Measurements from ENCODE around the gene ZNF443.
"Not testable (repeated sequence)": the region's sequence is repeated elsewhere in the genome, so short reads cannot be mapped to it uniquely, and the experiment has no call there.

The ZNF443 gene

DNA sequence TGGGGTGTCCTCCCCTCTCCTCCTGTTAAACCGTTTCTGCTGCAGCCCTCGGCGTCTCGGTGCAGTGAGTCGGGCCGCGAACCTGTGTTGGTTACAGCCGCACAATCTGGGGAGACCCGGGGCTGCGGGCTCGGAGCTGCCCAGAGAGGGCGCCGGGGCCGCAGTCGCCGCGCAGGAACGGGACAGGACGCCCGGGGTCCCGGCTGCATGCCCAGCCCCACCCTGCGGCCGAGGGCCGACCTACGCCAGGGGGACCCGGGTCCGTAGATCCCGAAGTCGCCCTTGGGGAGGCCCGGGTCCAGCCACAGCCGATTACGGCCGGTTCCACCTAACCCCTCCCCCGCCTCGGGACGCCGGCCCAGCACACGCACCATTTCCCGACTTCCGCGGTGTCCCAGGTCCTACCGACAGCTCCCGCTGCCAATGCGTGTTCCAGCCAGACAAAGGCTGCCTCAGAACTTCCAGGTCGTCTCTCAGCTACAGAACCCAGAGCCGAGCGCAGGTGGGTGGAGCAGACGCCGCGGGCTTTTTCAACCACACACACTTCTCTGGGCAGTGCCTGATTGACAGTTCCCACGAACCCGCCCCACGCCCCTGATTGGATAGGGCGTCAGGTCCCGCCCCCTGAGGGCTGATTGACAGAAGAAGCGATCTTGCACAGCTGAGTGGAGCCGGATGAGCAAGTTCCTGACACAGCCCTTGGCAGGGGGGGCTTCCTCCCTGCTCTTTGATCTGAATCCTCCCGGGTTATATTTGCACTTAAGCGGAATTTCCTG, at the start of gene ZNF443:
TSS of gene ZNF443 (minus strand) at position 481 of the 776 bp plus-strand sequence. CDS start at position 374, 107 bp downstream.
- DNase-seq (ENCODE audit: low spot score), result peak; percentile 99

DNA sequence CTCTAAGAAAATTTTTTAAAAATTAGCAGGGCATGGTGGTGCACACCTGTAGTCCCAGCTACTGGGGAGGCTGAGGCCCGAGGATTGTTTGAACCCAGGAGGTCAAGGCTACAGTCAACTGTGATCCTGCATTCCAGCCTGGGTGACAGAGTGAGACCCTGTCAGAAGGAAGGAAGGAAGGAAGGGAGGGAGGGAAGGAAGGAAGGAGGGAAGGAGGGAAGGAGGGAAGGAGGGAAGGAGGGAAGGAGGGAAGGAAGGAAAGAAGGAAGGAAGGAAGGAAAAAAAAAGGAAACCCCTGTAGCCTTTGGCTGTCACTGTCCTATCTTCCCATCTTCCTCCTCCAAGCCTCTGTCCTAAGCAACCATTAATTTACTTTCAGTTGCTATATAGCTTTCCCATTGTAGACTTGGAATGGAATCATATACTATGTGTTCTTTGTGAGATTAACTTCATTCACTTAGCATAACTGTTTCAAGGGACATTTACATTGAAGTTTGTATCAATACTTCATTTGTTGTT, 45.5 kb upstream of the ZNF443 start:
- not testable (repeated sequence) for DNase-seq (ENCODE audit: low spot score)

DNA sequence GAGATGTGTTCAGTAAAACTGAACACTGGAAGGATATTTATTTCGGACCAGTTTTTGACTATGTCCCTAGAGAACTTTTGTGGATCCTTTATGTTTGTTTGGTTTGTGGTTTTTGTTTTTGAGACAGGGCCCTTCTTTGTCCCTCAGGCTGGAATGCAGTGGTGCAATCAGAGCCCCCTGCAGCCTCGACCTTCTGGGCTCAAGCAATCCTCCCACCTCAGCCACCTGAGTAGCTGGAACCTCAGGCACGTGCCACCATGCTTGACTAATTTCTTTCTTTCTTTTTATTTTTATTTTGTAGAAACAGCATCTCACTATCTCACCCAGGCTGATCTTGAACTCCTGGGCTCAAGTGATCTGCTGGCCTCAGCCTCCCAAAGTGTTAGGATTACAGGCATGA, 44.8 kb upstream of the ZNF443 start:
- DNase-seq (ENCODE audit: low spot score), result no peak

DNA sequence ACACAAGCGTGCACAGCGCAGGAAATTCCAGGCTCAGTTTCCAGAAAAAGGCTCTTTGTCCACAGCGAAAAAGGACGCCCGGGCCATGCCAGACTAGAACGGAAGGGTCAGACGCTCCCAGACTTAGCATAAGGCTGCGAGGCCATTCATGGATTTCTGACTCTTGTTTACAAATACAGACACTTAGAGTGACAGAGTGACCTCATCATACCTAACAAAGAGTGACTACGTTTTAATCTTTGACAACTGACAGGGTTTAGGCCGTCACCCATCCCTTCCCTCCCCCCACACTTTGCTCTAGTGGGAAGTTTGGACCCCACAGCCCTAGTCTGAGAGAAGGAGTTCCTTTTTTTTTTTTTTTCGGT, 44.2 kb upstream of the ZNF443 start:
- DNase-seq (ENCODE audit: low spot score), result no peak

DNA sequence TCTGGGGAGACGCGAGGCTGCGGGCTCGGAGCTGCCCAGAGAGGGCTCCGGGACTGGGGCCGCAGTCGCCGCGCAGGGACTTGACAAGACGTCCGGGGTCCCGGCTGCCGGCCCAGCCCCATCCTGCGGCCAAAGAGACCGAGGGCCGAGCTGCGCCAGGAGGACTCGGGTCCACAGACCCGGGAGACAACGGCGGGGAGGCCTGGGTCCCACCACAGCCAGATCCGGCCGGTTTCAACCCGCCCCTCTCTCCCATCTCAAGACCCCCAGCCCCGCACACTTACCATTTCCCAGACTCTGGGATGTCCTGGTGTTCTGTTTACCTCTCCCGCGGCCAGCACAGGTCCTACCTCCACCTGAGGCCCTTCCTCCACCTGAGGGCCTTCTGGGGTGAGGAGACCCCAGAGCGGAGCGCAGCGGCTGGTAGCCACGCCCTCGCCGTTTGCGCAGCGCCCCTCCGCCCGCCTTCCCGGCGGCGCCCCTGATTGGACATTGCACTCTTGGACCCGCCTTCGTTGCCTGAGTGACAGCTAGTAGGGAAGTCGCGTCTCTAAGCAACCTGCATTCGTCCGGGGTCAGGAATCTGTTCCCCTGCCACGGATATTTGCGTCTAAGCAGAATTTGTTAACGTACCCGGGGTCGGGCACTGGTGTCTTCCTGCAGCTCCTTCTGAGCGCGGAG, 43.7 kb upstream of the ZNF443 start, which contains the start of gene ZNF709:
TSS of gene ZNF709 (minus strand) at position 446 of the 681 bp plus-strand sequence. CDS start at position 287, 159 bp downstream.
- peak; percentile 96 for DNase-seq (ENCODE audit: low spot score)

DNA sequence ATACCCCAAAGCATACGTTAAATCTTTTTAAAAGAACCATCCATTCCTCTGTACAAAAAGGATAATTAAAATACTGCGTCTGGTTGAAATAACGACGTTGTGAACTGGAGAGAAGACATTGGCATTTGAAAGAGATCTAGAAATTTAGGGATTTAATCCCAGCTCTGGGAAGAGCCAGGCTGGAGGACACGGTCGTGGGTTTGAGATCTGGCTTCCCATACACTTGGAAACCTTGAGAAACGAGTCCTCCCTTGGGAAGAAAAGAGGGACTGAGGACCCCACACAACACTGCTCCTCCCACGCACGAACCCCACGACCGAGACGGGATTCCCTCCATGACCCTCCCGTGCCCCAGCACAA, 43.2 kb upstream of the ZNF443 start:
- DNase-seq (ENCODE audit: low spot score), result no peak

DNA sequence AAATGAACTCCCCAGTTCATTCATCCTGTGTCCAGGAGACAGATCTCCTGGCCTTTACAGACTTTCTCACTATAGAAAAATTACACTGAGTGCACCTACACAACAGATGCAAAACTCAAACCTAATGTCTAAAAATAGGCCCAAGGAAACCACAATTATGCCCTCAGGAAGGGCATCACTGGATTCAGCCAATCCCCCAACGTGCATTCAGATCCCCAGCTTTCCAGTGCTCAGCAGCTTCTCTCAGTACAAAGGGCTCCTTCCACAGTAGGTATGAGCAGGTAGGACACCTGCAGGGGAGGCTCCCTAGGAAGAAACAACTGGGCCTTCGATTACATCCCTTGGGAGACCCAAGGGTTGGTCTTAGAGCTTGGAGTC, 41.7 kb upstream of the ZNF443 start:
- no peak for DNase-seq (ENCODE audit: low spot score)

DNA sequence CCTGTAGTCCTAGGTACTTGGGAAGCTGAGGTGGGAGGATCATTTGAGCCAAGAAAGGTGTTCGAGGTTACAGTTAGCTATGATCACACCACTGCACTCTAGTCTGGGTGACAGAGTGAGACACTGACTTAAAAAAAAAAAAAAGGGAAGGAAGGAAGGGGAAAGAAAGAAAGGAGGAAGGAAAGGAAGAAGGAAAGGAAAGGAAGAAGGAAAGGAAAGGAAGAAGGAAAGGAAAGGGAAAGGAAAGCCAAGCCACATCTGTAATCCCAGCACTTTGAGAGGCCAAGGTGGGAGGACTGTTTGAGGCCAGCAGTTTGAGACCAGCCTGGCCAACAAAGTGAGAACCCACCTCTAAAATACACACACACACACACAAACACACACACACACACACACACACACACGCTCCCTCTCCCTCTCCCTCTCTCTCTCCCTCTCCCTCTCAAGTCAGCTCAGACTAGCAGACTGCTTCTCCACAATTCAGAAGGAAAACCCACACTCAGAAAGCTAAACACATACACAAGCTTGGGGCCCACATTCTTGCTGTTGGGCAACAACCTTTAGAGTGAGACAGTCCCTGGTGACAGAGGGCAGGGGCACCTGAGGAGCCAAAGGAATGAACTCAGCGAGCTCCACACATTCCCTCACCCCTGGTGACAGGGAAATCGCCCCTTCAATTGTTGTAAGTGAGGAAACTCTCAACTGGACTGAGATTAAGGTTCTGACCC, 41.1 kb upstream of the ZNF443 start:
- no peak for DNase-seq (ENCODE audit: low spot score)

DNA sequence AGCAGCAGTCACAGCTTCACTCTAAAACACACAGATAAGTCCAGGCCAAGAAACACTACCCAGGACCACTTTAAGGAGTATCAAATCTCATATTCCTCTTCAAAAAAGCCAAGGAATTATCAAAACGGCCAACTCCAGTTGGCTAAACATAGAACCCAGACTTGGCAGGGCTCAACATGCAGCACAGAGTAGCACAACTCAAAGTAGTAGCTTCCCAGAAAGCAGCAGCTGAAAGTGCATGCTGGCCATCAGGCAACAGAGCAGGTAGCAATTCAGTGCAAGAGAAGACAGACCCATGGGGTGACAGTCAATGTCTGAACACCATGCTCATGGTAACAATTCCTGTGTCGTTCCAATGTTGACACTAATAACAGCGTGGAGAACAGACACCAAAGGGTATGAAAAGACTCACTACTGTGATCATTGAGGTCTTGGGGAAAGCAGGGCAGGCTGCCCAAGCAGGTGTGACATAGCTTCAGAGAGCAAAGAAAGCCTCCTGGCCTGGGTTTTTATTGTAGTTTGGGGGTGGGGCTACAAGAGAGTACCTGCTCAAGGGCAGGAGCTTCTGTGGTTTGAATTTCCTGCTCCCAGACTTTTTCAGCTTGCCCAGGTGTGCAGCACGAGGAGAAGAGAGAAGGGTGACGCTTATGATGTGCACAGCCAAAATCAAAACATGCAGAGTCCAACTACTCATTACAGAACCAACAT, 37.6 kb upstream of the ZNF443 start:
- DNase-seq (ENCODE audit: low spot score), result no peak

DNA sequence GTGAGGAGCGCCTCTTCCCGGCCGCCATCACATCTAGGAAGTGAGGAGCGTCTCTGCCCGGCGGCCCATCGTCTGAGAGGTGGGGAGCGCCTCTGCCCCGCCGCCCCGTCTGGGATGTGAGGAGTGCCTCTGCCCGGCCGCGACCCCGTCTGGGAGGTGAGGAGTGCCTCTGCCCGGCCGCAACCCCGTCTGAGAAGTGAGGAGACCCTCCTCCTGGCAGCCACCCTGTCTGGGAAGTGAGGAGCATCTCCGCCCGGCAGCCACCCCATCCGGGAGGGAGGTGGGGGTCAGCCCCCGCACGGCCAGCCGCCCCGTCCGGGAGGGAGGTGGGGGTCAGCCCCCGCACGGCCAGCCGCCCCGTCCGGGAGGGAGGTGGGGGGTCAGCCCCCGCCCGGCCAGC, 26.8 kb upstream of the ZNF443 start:
- DNase-seq (ENCODE audit: low spot score), result not testable (repeated sequence)

DNA sequence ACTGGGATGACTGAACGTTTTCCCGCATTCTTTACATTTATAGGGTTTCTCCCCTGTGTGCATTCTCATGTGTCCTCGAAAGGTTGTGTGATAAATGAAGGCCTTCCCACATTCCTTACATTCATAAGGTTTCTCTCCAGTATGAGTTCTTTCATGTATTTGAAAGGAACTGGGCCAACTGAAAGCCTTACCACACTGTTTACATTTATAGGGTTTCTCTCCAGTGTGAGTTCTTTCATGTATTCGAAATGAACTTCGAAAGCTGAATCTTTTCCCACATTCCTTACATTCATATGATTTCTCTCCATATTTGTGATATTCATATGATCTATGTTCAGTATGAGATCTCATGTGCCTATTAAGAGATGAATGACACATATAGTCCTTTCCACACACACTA, 24.4 kb upstream of the ZNF443 start:
- DNase-seq (ENCODE audit: low spot score), result no peak

DNA sequence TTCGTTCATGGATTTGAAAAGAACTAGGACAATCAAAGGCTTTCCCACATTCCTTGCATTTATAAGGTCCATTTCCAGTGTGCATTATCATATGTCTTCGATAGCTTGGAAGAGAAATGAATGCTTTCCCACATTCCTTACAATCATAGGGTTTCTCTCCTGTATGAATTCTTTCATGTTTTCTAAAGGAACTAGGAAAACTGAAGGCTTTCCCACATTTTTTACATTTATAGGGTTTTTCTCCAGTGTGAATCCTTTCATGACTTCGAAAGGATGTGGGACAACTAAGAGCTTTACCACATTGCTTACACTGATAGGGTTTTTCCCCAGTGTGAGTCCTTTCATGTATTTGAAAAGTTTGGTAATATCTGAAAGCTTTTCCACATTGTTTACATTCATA, 23.9 kb upstream of the ZNF443 start:
- DNase-seq (ENCODE audit: low spot score), result no peak

DNA sequence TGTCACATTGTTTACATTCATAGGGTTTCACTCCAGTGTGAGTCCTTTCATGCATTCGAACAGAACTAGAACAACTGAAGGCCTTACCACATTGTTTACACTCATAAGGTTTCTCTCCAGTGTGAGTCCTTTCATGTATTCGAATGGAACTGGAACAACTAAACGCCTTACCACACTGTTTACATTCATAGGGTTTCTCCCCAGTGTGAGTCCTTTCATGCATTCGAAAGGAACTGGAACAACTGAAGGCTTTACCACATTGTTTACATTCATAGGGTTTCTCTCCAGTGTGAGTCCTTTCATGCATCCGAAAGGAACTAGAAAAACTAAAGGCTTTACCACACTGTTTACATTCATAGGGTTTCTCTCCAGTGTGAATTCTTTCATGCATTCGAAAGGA, 23.3 kb upstream of the ZNF443 start:
- DNase-seq (ENCODE audit: low spot score), result not testable (repeated sequence)

DNA sequence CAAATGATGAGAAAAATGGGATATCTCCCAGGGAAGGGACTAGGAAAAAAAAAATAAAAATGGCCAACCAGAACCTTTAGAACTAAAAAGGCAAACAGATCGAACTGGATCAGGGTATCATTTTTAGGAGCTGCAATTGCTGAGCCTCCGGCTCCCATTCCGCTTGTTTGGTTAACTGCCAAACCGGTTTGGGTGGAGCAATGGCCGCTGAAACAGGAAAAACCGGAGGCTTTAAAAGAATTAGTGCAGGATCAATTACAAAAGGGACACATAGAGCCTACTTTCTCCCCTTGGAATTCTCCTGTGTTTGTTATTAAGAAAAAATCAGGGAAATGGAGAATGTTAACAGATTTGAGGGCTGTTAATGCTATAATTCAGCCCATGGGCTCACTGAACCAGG, 12.7 kb upstream of the ZNF443 start:
- no peak for DNase-seq (ENCODE audit: low spot score)

DNA sequence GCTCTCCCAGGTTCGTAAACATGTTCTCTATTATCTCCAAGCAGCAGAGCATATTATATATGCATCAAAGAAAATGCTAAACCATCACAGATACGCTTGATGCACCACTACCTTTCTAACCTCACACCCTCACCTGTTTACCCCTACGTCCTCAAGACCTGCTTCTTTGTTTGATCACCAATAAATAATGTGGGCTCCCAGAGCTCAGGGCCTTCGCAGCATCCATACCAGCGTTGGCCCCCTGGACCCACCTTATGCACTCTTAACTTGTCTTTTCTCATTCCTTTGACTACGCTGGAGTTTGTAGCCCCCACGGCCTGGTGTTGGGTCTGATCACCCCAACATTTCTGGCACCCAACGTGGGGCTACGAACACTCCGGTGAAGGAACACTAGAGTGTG, 10.0 kb upstream of the ZNF443 start:
- DNase-seq (ENCODE audit: low spot score), result no peak

DNA sequence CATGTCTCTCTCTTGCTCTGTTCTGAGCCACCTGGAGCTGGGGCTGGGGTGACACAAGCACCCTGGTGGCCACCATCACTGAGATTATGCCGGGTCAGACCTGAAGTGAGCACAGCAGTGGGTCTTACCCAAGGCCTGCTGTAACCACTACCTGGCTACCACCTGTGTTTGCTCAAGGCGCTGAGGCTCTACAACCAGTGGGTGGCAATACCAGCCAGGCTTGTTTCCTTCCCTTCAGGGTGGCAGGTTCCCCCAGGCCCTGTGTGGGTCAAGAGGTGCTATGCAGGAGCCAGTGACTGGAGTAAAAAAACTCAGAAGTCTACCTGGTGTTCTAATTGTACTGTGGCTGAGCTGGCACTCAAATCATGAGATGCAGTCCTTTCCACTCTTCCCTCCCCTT, 8.0 kb upstream of the ZNF443 start:
- DNase-seq (ENCODE audit: low spot score), result no peak

DNA sequence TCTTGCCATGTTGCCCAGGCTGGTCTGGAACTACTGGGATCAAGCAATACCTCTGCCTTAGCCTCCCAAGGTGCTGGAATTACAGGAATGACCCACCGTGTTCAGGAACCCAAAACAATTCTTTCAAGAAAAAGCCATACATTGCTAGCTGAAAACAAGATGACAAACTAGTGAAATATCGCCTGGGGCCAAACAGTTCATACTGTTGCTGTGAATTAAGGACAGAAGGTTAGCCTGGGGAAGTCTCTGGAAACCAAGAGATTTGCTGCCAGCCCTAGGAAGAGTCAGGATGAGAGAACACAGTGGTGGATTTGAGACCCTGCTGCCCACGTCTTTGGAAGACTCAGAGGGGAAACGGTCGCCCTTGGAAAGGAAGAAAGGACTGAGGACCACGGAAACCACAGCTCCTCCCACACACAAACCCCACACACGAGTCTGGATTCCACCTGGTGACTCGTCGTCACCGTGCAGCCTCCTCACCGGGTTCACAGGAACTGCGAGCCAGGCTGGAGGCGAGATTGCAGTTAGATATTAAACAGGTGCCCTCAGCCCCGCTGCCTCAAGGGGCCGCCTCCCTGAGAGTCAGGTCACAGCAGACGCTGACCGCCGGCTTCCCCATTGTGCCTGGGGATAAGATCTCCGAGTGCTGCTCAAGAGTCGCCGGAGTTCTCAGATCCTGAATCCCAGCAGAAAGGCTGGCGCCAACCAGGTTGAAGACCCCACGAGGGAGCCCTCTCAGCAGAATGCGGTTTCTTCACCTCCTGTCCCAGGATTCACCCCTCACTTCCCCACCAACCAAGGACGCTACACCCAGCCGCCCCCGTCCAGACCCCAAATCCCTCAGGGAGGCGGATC, 908 bp downstream of the ZNF443 start:
- DNase-seq (ENCODE audit: low spot score), result peak; percentile 2

DNA sequence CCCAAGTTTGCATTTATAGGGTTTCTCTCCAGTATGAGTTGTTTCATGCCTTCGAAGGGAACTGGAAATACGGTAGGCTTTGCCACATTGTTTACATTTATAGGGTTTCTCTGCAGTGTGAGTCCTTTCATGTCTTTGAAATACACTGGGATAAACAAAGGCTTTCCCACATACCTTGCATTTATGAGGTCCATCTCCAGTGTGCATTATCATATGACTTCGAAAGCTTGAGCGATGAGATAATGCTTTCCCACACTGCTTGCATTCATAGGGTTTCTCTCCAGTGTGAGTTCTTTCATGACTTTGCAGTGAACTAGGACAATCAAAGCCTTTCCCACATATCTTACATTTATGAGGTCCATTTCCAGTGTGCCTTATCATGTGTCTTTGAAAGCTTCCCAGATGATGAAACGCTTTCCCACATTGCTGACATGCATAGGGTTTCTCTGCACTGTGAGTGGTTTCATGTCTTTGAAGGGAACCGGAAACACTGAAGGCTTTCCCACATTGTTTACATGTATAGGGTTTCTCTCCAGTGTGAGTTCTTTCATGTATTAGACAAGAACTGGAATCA, 10.0 kb downstream of the ZNF443 start:
- DNase-seq (ENCODE audit: low spot score), result not testable (repeated sequence)

DNA sequence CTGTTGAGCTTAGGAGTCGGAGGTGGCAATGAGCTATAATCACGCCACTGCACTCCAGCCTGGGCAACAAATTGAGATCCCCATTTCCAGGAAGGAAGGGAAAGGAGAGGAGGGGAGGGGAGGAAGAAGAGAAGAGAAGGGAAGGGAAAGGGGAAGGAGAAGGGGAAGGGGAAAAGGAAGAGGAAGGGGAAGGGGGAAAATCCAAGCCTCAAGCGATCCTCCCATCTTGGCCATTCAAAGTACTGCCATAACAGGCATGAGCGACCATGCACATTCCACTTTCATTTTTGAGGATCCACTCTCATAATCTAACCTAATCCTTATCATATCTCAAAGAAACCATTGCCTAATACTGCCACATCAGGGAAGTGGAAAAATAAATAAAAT, 14.9 kb downstream of the ZNF443 start:
- no peak for DNase-seq (ENCODE audit: low spot score)

DNA sequence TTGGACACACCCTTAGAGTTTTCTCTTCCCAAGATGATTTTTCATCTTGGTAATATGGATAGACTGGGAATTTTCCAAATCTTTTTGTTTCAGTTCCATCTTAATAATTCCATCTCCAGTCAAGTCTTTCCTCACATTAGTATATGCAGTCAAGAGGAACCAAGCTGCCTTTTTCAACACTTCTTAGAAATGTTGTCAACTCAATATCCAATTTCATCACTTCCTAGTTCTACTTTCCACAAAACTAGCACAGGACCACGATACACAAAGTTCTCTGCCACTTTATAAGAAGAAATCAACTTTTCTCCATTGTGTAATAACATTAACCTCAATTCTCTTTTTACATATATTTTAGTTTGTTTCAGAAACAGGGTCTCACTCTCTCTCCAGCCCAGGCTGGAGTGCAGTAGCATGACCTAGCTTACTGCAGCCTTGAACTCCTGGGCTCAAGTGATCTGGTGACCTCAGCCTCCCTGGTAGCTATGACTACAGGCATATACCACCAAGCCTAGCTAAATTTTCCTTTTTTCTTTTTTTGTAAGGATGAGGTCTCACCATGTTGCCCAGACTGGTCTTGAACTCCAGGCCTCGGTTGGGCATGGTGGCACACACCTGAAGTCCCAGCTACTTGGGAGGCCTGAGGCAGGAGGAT, 15.5 kb downstream of the ZNF443 start:
- DNase-seq (ENCODE audit: low spot score), result no peak
